Vagina (tissue), 2 donors: ENCODE measurements around the gene DSCAML1.

ENCODE experiments used
- POLR2AphosphoS5 ChIP-seq, 2 donors: sonication (generic); formaldehyde crosslinking; IDR thresholded peaks; one replicate each; pipeline ENCODE4 v1.9.0; 2017; ENCODE audit warnings: antibody characterized with exemption in 2 of 2, mild to moderate bottlenecking in 2 of 2, low read depth in 1 of 2; ENCODE audit not compliant: insufficient read depth in 1 of 2
- TF ChIP-seq, protein P1 (sequence below), 3 experiments: fragments of 450-650 bp in 2 of 3; fragments of 200-600 bp in 1 of 3; sonication (generic) in 1 of 3; IDR thresholded peaks; one replicate each; pipeline ENCODE4 v1.5.1; 2017 to 2019; ENCODE audit warnings: antibody characterized with exemption in 3 of 3, mild to moderate bottlenecking in 2 of 3, moderate library complexity in 2 of 3

DNA sequence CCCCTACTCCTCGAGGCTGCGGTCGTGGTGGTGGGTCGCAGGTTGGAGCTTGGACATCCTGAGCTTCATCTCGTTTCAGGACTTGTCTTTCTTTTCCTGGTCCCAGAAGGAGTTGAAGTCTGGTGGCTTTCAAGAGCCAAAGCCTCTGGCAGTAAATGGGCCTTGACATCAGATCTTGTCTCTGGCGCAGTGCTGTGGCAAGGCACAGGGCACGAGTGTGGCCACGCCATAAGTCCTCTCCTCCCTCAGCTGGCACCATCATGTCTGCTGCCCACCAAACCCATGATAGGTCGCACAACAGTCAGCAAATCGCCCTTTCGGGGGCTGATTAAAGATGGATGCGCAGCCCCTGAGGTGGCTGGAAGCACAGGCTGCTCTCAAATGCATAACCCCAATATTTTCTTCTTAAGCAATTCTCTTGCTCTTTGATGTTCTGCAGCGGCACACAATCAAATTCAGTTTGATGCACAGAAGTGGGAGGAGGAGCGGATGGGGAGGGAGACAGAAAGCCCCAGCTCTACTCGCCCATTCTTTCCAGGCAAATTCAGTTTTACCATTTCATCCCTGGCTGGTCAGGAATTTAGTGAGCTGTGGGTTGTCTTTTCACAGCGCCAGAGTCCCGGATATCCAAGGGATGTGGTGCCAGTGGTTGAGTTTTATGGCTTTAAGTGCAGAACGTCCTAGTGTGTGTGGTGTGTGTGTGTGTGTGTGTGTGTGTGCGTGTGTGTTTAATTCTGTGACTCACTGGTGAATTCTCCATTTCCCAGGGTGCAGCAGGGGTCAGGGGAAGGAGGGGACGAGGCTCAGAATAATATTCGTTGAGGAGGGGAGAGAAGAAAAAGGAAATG lies 162.0 kb downstream of the DSCAML1 start:
- TF ChIP-seq, protein P1, sequence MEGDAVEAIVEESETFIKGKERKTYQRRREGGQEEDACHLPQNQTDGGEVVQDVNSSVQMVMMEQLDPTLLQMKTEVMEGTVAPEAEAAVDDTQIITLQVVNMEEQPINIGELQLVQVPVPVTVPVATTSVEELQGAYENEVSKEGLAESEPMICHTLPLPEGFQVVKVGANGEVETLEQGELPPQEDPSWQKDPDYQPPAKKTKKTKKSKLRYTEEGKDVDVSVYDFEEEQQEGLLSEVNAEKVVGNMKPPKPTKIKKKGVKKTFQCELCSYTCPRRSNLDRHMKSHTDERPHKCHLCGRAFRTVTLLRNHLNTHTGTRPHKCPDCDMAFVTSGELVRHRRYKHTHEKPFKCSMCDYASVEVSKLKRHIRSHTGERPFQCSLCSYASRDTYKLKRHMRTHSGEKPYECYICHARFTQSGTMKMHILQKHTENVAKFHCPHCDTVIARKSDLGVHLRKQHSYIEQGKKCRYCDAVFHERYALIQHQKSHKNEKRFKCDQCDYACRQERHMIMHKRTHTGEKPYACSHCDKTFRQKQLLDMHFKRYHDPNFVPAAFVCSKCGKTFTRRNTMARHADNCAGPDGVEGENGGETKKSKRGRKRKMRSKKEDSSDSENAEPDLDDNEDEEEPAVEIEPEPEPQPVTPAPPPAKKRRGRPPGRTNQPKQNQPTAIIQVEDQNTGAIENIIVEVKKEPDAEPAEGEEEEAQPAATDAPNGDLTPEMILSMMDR (IDR thresholded peaks at IDR 0.05) = no peak
- no peak for TF ChIP-seq POLR2AphosphoS5 (IDR thresholded peaks at IDR 0.05; ENCODE audit: insufficient read depth in 1 of 2, low read depth in 1 of 2)
